PFSK-1 (cell line): ENCODE results near the gene DACT2.

Experiments
- FOXP2 ChIP-seq: optimal IDR thresholded peaks from 2 replicates; pipeline ENCODE3; 2011; ENCODE audit warnings: borderline replicate concordance, control low read depth, inconsistent platforms; ENCODE audit not compliant: insufficient read depth; ENCODE audit errors: extremely low read length, extremely low read depth
- POLR2AphosphoS5 ChIP-seq: IDR thresholded peaks from 2 replicates; pipeline ENCODE4 v1.6.1; 2012; ENCODE audit warnings: low read depth, mild to moderate bottlenecking, control low read depth, low read length, moderate library complexity
- REST ChIP-seq, 2 experiments: IDR thresholded peaks; 2 replicates each; pipeline versions ENCODE4 v1.6.1 to v1.8.0; 2011 to 2012; ENCODE audit warnings: low read depth in 2 of 2, low read length in 2 of 2, control low read depth in 1 of 2, inconsistent platforms in 1 of 2, mild to moderate bottlenecking in 1 of 2, moderate library complexity in 1 of 2; ENCODE audit not compliant: insufficient read depth in 1 of 2
- SIN3A ChIP-seq: IDR thresholded peaks from 2 replicates; pipeline ENCODE4 v1.6.1; 2012; ENCODE audit warnings: mild to moderate bottlenecking, low read length, moderate library complexity, borderline replicate concordance; ENCODE audit not compliant: insufficient read depth
- TAF1 ChIP-seq: IDR thresholded peaks from 2 replicates; pipeline ENCODE4 v1.6.1; 2012; ENCODE audit warnings: low read length, control low read depth, borderline replicate concordance; ENCODE audit not compliant: insufficient read depth

Gene DACT2

GRCh38 chr6:168366473-168366872, 46.9 kb upstream of the DACT2 start:
- TF ChIP-seq TAF1 (no peak), REST (IDR thresholded peaks at IDR 0.05; ENCODE audit: insufficient read depth in 1 of 2, low read depth in 2 of 2, low read length in 2 of 2) (no peak), POLR2AphosphoS5 (no peak), FOXP2 (no peak), SIN3A (no peak)

- TF ChIP-seq POLR2AphosphoS5 (no peak), FOXP2 (no peak), SIN3A (no peak), TAF1 (no peak), REST (IDR thresholded peaks at IDR 0.05; ENCODE audit: insufficient read depth in 1 of 2, low read depth in 2 of 2, low read length in 2 of 2) (no peak)
Measured at GRCh38 chr6:168365422-168366165, 46.0 kb upstream of the DACT2 start.

- no peak for TF ChIP-seq SIN3A
- no peak for TF ChIP-seq FOXP2
- no peak for TF ChIP-seq REST (IDR thresholded peaks at IDR 0.05; ENCODE audit: insufficient read depth in 1 of 2, low read depth in 2 of 2, low read length in 2 of 2)
- TF ChIP-seq TAF1 = no peak
- TF ChIP-seq POLR2AphosphoS5 = no peak
Measured at GRCh38 chr6:168364793-168365421, 45.3 kb upstream of the DACT2 start.

- no peak for TF ChIP-seq TAF1
- no peak for TF ChIP-seq SIN3A
- TF ChIP-seq POLR2AphosphoS5 = no peak
- TF ChIP-seq REST (IDR thresholded peaks at IDR 0.05; ENCODE audit: insufficient read depth in 1 of 2, low read depth in 2 of 2, low read length in 2 of 2) = no peak
- no peak for TF ChIP-seq FOXP2
Measured at GRCh38 chr6:168363811-168364792, 44.5 kb upstream of the DACT2 start.
